Measurements from ENCODE around the gene FCHO1.

DNA sequence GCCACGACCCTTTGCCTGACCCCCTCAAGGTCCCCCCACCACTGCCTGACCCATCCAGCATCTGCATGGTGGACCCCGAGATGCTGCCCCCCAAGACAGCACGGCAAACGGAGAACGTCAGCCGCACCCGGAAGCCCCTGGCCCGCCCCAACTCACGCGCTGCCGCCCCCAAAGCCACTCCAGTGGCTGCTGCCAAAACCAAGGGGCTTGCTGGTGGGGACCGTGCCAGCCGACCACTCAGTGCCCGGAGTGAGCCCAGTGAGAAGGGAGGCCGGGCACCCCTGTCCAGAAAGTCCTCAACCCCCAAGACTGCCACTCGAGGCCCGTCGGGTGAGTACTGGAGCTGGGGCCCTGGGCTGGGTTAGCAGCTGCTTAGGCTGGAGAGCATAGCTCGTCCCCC is 23.4 kb upstream of the FCHO1 start:
- no peak for TF ChIP-seq EZH2 (IDR thresholded peaks at IDR 0.05; ENCODE audit: borderline replicate concordance, low read depth, low read length, severe bottlenecking)
- TF ChIP-seq, protein P1, sequence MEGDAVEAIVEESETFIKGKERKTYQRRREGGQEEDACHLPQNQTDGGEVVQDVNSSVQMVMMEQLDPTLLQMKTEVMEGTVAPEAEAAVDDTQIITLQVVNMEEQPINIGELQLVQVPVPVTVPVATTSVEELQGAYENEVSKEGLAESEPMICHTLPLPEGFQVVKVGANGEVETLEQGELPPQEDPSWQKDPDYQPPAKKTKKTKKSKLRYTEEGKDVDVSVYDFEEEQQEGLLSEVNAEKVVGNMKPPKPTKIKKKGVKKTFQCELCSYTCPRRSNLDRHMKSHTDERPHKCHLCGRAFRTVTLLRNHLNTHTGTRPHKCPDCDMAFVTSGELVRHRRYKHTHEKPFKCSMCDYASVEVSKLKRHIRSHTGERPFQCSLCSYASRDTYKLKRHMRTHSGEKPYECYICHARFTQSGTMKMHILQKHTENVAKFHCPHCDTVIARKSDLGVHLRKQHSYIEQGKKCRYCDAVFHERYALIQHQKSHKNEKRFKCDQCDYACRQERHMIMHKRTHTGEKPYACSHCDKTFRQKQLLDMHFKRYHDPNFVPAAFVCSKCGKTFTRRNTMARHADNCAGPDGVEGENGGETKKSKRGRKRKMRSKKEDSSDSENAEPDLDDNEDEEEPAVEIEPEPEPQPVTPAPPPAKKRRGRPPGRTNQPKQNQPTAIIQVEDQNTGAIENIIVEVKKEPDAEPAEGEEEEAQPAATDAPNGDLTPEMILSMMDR (IDR thresholded peaks at IDR 0.05; ENCODE audit: borderline replicate concordance, extremely low read depth, low read length, poor library complexity, severe bottlenecking) = no peak
